BLaER1 (cell line): Measurements from ENCODE around the gene KHNYN.
A peak's percentile ranks its signal among the peaks of the same experiment; 100 is the strongest.

Experiments
- H3K27ac ChIP-seq: shearing (Covaris generic); formaldehyde crosslinking; 2 replicates; pipeline ENCODE4 v1.8.1; 2022
- H3K27me3 ChIP-seq: shearing (Covaris generic); formaldehyde crosslinking; 2 replicates; pipeline ENCODE4 v1.8.1; 2022
- H3K36me3 ChIP-seq: shearing (Covaris generic); formaldehyde crosslinking; 2 replicates; pipeline ENCODE4 v1.8.1; 2022
- H3K4me1 ChIP-seq: shearing (Covaris generic); formaldehyde crosslinking; 2 replicates; pipeline ENCODE4 v1.8.1; 2022
- H3K4me2 ChIP-seq: shearing (Covaris generic); formaldehyde crosslinking; 2 replicates; pipeline ENCODE4 v1.8.1; 2022
- H3K4me3 ChIP-seq: shearing (Covaris generic); formaldehyde crosslinking; 2 replicates; pipeline ENCODE4 v1.8.1; 2022
- H3K9ac ChIP-seq: shearing (Covaris generic); formaldehyde crosslinking; 2 replicates; pipeline ENCODE4 v1.8.1; 2022
- H3K9me3 ChIP-seq: shearing (Covaris generic); formaldehyde crosslinking; 2 replicates; pipeline ENCODE4 v1.8.1; 2022
- H4K20me1 ChIP-seq: shearing (Covaris generic); formaldehyde crosslinking; 2 replicates; pipeline ENCODE4 v1.8.1; 2022
- Cebpa-rat ChIP-seq: shearing (Covaris generic); IDR thresholded peaks from 2 replicates; pipeline ENCODE4 v1.8.1; 2022

The KHNYN gene

GRCh38 chr14:24390701-24391468, 38.9 kb upstream of the KHNYN start:
- Histone ChIP-seq H3K36me3 (no peaks in the 10 kb centered on the region), H3K27ac (no peak overlapping the region), H4K20me1 (no peaks in the 10 kb centered on the region), H3K4me2 (peak overlapping the region; percentile 25; the same call in 1 of the 2 replicates), H3K4me1 (peaks cover 17% of the 10 kb centered on the region), H3K9me3 (no peaks in the 10 kb centered on the region), H3K9ac (no peak overlapping the region), H3K27me3 (no peaks in the 10 kb centered on the region), H3K4me3 (no peak overlapping the region)
- no peak for TF ChIP-seq Cebpa-rat

- no peaks in the 10 kb centered on the region for H3K27me3 ChIP-seq
- no peaks in the 10 kb centered on the region for H3K36me3 ChIP-seq
- H3K9me3 ChIP-seq = no peaks in the 10 kb centered on the region
- no peak overlapping the region for H3K27ac ChIP-seq
- H3K9ac ChIP-seq = no peak overlapping the region
- no peak for TF ChIP-seq Cebpa-rat
- H4K20me1 ChIP-seq = no peaks in the 10 kb centered on the region
- no peak overlapping the region for H3K4me3 ChIP-seq
- no peak overlapping the region for H3K4me2 ChIP-seq
- H3K4me1 ChIP-seq = peaks cover 33% of the 10 kb centered on the region
Measured at GRCh38 chr14:24392325-24393091, 37.2 kb upstream of the KHNYN start.

- no peak for TF ChIP-seq Cebpa-rat
- Histone ChIP-seq H3K9me3 (no peaks in the 10 kb centered on the region), H3K4me2 (no peak overlapping the region), H4K20me1 (no peaks in the 10 kb centered on the region), H3K9ac (no peak overlapping the region), H3K4me1 (peaks cover 42% of the 10 kb centered on the region), H3K36me3 (no peaks in the 10 kb centered on the region), H3K27ac (no peak overlapping the region), H3K27me3 (no peaks in the 10 kb centered on the region), H3K4me3 (no peak overlapping the region)
Measured at GRCh38 chr14:24394275-24394674, 35.5 kb upstream of the KHNYN start.

- Histone ChIP-seq H3K9me3 (no peaks in the 10 kb centered on the region), H3K36me3 (no peaks in the 10 kb centered on the region), H3K4me3 (no peak overlapping the region), H3K9ac (no peak overlapping the region), H3K27me3 (no peaks in the 10 kb centered on the region), H3K4me2 (peak overlapping the region; percentile 54), H3K27ac (no peak overlapping the region), H3K4me1 (peaks cover 52% of the 10 kb centered on the region), H4K20me1 (peaks cover 10% of the 10 kb centered on the region; the same call in 1 of the 2 replicates)
- TF ChIP-seq Cebpa-rat = no peak
Measured at GRCh38 chr14:24395609-24396582, 33.9 kb upstream of the KHNYN start.

- peak overlapping the region; percentile 85 for H3K4me2 ChIP-seq
- peaks cover 7% of the 10 kb centered on the region; the same call in 1 of the 2 replicates for H3K36me3 ChIP-seq
- peak overlapping the region; percentile 20; the same call in 1 of the 2 replicates for H3K9ac ChIP-seq
- H3K4me3 ChIP-seq = peak overlapping the region; percentile 77; the same call in 1 of the 2 replicates
- TF ChIP-seq Cebpa-rat = no peak
- peaks cover 67% of the 10 kb centered on the region for H3K4me1 ChIP-seq
- H3K9me3 ChIP-seq = no peaks in the 10 kb centered on the region
- peak overlapping the region; percentile 78 for H3K27ac ChIP-seq
- peaks cover 29% of the 10 kb centered on the region for H4K20me1 ChIP-seq
- H3K27me3 ChIP-seq = no peaks in the 10 kb centered on the region
Measured at GRCh38 chr14:24397639-24398292, 32.0 kb upstream of the KHNYN start.

- H3K9me3 ChIP-seq = no peaks in the 10 kb centered on the region
- peaks cover 73% of the 10 kb centered on the region for H3K4me1 ChIP-seq
- H3K27me3 ChIP-seq = no peaks in the 10 kb centered on the region
- peak overlapping the region; percentile 20; the same call in 1 of the 2 replicates for H3K9ac ChIP-seq
- no peak for TF ChIP-seq Cebpa-rat
- peak overlapping the region; percentile 78 for H3K27ac ChIP-seq
- peak overlapping the region; percentile 85 for H3K4me2 ChIP-seq
- H3K4me3 ChIP-seq = peak overlapping the region; percentile 77; the same call in 1 of the 2 replicates
- peaks cover 11% of the 10 kb centered on the region for H3K36me3 ChIP-seq
- peaks cover 32% of the 10 kb centered on the region for H4K20me1 ChIP-seq
Measured at GRCh38 chr14:24398293-24398652, 31.5 kb upstream of the KHNYN start.

GRCh38 chr14:24398653-24399446, 30.9 kb upstream of the KHNYN start, which contains the start of gene NYNRIN:
Gene NYNRIN (plus strand): TSS chr14:24399003. CDS start chr14:24399247, 244 bp downstream.
- Histone ChIP-seq H4K20me1 (peaks cover 38% of the 10 kb centered on the region), H3K4me2 (peak within 1 kb of the TSS; percentile 99), H3K9me3 (no peaks in the 10 kb centered on the region), H3K4me3 (peak within 1 kb of the TSS; percentile 77), H3K27ac (peak within 1 kb of the TSS; percentile 78), H3K9ac (peak within 1 kb of the TSS; percentile 80), H3K27me3 (no peaks in the 10 kb centered on the region), H3K36me3 (peaks cover 17% of the 10 kb centered on the region), H3K4me1 (peaks cover 78% of the 10 kb centered on the region)
- TF ChIP-seq Cebpa-rat = no peak

- Histone ChIP-seq H4K20me1 (peaks cover 44% of the 10 kb centered on the region), H3K4me1 (peaks cover 84% of the 10 kb centered on the region), H3K36me3 (peaks cover 18% of the 10 kb centered on the region), H3K9me3 (no peaks in the 10 kb centered on the region), H3K27ac (peak overlapping the region; percentile 75), H3K9ac (peak overlapping the region; percentile 80), H3K4me2 (peak overlapping the region; percentile 99), H3K27me3 (no peaks in the 10 kb centered on the region), H3K4me3 (peak overlapping the region; percentile 77)
- TF ChIP-seq Cebpa-rat = no peak
Measured at GRCh38 chr14:24399447-24399822, 30.3 kb upstream of the KHNYN start.
